ENCODE measurements around the gene ASF1B. TPM values are rescaled to one million over a fixed set of nuclear protein-coding genes. Genes with fewer than 3 reads are reported as not detected.

Gene ASF1B
- total and polyA plus RNA-seq, 7 donors, result 0.20 to 6.0 (median 0.93) TPM; not detected in 1

GRCh38 chr19:14156971-14157717 is 20.8 kb upstream of the ASF1B start:
- no peak overlapping the region for H3K27ac ChIP-seq
- no peaks in the 10 kb centered on the region for H3K4me1 ChIP-seq
- intact Hi-C loops (cut with DNase I), result loop anchor here in 1 of 2 donors (10.0 kb wide), 1 partner anchor 328 kb away; no protein-coding TSS in a partner anchor
- 93 to 95% (median 93%) methylated on average over 23 to 26 of the region's 26 CpGs for WGBS, 3 donors
- ATAC-seq (no peak), DNase-seq (no peak)
- H3K9me3 ChIP-seq, result no peaks in the 10 kb centered on the region
- TF ChIP-seq CTCF (IDR thresholded peaks at IDR 0.05), result no peak
- peaks cover 0 to 7% of the 10 kb centered on the region in 2 donors for H3K36me3 ChIP-seq (ENCODE audit: insufficient read depth in 1 of 2, low read depth in 1 of 2)
- no peak overlapping the region for H3K4me3 ChIP-seq
- peaks cover 0 to 7% (median 0%) of the 10 kb centered on the region in 3 donors for H3K27me3 ChIP-seq (ENCODE audit: insufficient read depth in 3 of 3, low read length in 2 of 3)

- Histone ChIP-seq H3K4me1 (no peaks in the 10 kb centered on the region), H3K9me3 (no peaks in the 10 kb centered on the region), H3K27me3 (ENCODE audit: insufficient read depth in 3 of 3, low read length in 2 of 3) (no peaks in the 10 kb centered on the region), H3K36me3 (ENCODE audit: insufficient read depth in 1 of 2, low read depth in 1 of 2) (peaks cover 0 to 7% of the 10 kb centered on the region in 2 donors), H3K27ac (no peak overlapping the region), H3K4me3 (no peak overlapping the region)
- TF ChIP-seq CTCF (IDR thresholded peaks at IDR 0.05), result no peak
- intact Hi-C loops (cut with DNase I), result loop anchor here in 1 of 2 donors (10.0 kb wide), 1 partner anchor 329 kb away; no protein-coding TSS in a partner anchor
- ATAC-seq (no peak), DNase-seq (no peak)
- 95 to 98% (median 95%) methylated on average over 11 to 12 of the region's 12 CpGs for WGBS, 3 donors
Measured at GRCh38 chr19:14156122-14156521, 19.7 kb upstream of the ASF1B start.

GRCh38 chr19:14155371-14155770 is 19.0 kb upstream of the ASF1B start:
- intact Hi-C loops (cut with DNase I), result loop anchor here in 1 of 2 donors (10.0 kb wide), 1 partner anchor 329 kb away; no protein-coding TSS in a partner anchor
- WGBS, 3 donors, result 95 to 99% (median 97%) methylated on average over 17 of the region's 17 CpGs
- no peak for TF ChIP-seq CTCF (IDR thresholded peaks at IDR 0.05)
- Histone ChIP-seq H3K4me3 (no peak overlapping the region), H3K4me1 (no peaks in the 10 kb centered on the region), H3K27ac (no peak overlapping the region), H3K27me3 (ENCODE audit: insufficient read depth in 3 of 3, low read length in 2 of 3) (no peaks in the 10 kb centered on the region), H3K9me3 (no peaks in the 10 kb centered on the region), H3K36me3 (ENCODE audit: insufficient read depth in 1 of 2, low read depth in 1 of 2) (peaks cover 0 to 7% of the 10 kb centered on the region in 2 donors)
- DNase-seq (no peak), ATAC-seq (no peak)

GRCh38 chr19:14152713-14153112 is 16.3 kb upstream of the ASF1B start:
- DNase-seq, result no peak
- WGBS, 3 donors, result 89 to 97% (median 94%) methylated on average over 12 of the region's 12 CpGs
- ATAC-seq, result no peak
- Histone ChIP-seq H3K36me3 (ENCODE audit: insufficient read depth in 1 of 2, low read depth in 1 of 2) (peaks cover 0 to 3% of the 10 kb centered on the region in 2 donors), H3K4me3 (no peak overlapping the region), H3K27ac (no peak overlapping the region), H3K4me1 (peaks cover 9% of the 10 kb centered on the region), H3K27me3 (ENCODE audit: insufficient read depth in 3 of 3, low read length in 2 of 3) (no peaks in the 10 kb centered on the region), H3K9me3 (no peaks in the 10 kb centered on the region)
- TF ChIP-seq CTCF (IDR thresholded peaks at IDR 0.05), result no peak
- intact Hi-C loops (cut with DNase I), result loop anchor here in 1 of 2 donors (10.0 kb wide), 1 partner anchor 332 kb away; no protein-coding TSS in a partner anchor
